GM19397 (cell line): Measurements from ENCODE around the gene EHF.

Source experiments
- ATAC-seq: cut with Tn5 transposase; IDR thresholded peaks from one replicate; pipeline ENCODE4 v1.9.1; 2021; ENCODE audit warnings: mild to moderate bottlenecking, moderate library complexity; ENCODE audit not compliant: unreplicated experiment

Gene EHF

DNA sequence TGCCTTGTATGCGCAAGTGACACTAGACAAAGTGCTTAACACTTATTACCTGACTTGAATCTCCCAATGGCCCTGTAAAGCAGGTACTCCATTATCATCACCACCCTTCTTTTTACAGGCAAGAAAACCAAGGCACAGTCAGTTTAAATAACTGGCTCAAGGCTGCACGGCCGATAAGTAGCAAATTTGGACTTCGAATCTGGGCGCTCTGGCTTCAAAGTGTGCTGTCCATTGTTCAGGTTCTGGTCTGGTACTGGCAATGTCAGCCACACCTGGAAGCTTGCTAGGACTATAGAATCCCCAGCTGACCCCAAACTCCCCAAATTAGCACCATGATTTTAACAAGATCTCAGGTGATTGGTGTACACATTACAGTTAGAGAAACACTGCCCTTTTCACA, 19.3 kb upstream of the EHF start:
- no peak for ATAC-seq

DNA sequence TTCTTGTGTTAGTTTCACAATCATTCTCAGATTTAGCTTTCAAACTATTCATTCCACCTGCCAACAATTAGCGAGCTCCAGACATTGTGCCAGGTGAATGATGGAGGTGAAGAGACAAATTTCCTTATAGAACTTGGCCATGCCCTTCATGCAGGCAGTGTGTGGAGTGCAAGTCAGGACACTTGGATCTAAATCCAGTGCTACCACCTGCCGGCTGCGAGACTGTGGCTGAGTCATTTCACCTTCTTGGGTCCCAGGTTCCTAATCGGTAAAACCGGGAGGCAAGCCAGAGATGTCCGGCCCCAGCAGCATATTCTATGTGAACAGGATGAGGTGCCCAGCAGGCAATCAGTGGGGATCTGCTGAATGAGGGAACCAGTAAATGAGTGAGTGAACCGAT, 18.6 kb upstream of the EHF start:
- no peak for ATAC-seq

DNA sequence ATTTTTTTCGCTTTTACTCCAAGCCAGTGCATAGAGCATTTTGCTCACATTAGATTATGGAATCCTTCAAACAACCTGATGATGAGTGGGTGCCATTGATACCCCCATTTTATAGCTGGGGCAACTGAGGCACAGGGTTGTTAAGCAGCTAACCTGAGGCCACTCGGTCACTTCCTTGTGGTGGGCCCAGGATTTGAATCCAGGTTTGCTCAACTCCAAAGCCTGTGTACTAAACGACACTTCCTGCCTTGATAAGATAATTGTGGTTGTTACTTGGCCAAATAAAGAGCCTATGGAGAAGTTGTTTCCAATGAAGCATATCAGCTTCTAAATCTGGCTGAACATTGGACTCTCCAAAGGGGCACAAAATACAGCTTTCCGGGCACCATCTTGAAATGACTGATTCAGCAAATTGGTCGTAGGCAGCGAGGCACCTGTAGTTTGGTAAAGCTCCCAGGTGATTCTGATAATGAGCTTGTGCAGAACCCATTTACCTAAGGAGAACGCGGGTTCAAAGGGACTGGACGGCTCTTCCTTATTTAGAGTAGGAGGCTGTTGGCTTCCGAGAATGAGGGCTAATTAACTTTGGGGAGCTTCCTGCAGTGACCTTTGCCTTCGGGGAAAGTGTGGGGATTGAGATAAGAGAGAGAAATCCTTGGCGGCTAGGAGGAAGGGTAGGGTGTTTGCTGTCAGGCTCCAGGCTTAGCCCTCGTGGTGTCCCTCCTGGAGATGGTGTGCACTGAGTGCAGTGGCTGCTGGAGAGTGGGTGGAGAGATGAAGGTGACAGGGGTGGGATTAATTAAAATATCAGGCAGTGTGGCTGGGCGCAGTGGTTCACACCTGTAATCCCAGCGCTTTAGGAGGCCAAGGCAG, 17.5 kb upstream of the EHF start:
- no peak for ATAC-seq

DNA sequence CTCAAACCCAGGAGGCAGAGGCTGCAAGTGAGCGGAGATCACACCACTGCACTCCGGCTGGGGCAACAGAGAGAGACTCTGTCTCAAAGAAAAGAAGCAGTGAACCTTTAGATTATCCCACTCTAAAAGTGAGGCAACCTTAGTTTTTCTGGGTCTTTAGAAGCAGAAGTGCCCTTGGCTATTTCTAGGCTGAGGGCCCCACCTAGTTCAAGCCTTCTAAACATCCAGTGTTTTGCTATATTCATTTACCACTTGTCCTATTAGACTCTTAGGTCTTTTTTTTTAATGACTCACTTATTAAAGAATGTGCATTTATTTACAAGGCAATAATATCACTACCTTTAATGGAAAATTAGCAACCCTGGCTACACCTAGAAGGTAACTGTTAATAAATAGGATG, 16.7 kb upstream of the EHF start:
- no peak for ATAC-seq

DNA sequence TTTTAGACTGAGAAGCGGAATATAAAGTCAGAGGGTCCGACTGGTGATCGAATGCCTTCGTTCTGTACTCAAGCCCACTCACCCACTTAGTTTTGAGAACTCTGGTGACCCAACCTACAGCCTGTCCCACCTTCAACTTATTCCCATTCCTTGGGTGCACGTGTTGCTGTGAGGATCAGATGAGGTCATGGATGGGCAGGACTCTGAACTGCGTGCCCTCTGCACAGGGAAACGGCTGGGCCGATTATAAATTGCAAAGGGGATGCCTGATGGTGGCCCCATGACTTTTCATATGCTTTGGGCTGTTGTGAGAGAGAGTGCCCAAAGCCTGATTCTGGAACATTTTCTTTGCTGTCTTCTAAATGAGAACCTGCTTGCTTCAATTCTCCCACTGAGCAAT, 16.0 kb upstream of the EHF start:
- ATAC-seq, result no peak

DNA sequence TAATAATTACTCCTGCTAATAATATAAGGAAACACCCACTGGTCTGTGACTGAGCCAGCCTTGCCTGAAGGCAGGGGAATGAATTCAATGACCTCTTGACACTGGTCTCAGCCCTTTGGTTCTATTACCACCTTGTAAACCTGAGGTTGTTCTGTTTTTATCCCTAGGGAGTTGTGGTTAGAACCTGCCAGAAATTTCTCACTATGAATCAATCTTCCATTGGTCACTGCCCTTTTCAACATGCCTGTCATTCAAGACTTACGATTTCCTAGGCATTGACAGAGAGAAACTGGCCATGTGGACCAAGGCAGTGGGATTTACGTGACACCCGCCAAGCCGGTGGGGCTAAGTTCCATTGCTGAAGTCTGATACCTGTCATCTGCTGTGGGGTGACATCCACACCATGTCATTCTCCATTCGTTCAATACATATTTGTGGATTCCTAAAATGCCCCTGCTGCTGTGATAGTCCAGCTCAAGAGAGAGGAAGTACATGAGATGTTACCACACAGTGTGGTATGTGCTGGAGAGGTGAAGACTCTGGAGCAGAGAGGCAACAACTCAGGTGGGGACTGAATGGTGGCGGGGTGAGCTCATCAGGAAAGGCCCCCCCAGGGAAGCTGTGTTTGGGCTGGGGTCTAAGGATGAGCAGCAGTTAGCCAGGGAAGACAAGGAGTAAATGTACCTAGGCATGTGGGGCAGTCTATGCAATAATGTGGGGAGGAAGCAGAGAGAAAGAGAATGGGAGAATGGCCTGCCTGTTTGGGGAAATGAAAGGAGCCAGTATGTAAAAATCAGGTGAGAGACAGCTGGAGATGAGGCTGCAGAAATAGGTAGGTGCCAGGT, 15.2 kb upstream of the EHF start:
- ATAC-seq, result no peak

DNA sequence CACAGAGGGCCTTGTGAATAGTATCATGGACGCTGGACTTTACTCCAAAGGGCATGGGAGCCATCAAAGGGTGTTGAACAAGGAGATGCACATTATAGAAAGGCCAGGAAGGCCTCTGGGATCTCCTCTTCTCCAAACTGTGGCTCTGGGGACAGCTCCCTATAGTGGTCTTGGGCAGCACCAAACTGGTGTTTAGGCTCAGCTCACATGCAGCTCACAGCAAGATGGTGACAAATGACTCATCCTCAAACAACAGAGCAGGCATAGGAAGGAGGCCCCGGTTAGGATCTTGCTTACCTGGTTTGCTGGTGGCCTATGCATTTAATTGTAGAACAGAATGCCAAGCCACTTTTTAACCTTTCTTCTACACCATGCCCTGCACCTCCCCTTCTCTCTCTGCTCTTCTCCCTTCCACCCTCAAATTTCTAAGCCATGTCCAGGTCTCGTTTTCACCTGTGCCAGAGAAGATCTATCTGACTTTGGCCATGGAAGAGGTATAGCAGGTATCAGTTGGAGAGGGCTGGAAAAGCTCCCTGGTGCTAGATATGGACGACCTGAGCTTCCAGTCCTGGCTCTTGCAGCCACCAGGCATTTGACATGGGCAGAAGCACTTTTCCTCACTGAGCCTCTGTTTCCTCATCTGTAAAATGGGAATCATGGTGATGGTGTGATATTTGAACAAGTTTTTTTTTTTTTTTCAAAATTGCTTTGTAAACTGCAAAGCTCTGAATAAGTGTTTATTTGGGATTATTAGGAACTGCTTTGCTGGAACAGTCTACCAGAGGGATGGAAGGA, 14.4 kb upstream of the EHF start:
- no peak for ATAC-seq

DNA sequence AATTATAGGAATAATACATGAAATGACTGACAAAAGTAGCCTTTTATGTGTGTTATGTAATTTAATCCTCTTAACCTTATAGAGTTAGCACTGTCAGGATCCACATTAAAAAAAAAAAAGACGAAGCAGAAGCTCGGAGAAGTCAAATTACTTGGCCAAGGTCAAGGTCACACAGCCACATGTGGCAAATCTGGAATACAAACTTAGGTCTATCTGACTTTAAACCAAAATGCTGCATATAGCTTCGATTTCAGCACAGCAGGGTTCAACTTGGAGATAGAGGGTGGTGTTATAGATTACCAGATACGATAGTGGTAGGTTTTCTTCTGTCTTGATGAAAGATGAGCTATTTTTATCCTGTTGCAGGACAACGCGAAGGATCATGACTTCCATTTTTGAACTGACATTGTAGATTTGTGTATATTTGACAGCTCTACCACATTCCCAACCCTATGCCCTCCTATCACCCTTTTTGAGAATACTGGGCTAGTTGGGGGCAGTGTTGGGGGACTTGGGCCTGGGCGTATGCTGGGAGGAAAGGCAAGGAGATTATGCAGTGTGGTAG, 11.6 kb upstream of the EHF start:
- no peak for ATAC-seq

DNA sequence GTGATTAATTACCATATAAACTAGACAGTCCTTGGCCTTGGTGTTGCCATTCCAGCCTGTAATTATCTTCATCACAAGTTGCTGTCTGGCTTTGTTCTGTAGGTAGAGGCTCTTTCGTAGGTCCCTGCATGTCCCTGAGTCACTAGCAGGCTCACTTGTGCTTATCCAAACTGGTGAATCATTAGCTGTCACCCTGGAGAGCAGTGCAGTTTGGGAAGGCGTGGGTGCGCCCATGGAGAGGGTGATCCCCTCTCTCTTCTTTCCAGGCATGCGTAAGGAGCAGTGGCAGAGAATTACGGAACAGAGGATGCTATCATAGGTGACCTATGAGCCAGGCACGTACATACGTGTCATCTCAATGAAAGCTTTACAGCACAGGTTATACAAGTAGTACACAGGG, 11.0 kb upstream of the EHF start:
- no peak for ATAC-seq

DNA sequence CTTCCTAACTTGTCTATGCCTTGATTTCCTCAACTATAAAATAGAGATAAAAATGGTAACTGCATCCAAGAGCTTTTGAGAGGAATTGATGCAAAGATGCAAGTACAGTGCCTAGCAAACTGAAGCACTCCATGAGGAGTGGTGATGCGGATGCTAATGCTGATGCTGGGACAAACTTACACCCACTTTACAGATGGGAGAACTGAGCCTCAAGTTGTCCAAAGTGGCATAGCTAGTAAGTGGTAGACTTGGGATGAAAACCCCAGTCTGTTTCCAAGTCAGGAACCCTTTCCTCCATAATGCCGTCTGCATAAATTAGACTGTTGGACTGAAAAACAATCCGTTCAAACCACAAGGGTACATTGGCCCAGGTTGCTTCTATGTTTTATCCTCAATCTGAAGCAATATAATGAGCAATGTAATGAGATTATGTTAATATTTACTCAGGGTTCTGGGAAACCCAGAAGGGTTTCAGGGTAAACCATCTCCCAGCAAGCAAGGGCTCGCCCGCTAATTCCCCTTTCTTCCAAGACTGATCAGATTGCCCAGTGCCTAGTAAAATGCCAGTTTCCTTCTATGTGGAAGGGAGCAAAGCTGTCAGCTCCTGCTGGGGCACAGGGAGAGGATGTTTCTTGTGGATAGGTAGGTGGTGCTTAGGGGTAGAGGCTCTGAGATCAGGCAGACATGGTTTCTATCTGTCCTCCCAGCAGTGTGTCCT, 10.4 kb upstream of the EHF start:
- no peak for ATAC-seq

DNA sequence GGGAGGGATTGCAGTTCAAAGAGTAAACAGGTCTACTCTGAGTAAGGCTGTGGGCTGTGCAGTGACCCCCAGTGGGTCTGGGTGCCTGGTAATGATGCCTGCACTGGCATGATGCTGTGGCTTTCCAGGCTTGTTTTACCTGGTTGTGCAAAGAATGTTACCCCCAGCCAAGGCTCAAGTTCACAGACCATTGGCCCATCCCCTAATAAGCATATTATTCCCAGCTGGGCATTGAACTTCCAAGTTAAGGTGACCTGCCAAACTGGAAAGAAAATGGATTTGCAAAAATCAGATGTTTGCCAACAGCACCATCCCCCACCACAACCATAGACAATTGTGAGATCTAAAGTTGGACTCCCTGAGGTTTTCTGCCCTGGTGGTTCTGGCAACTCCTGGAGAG, 7.9 kb upstream of the EHF start:
- peak; percentile 21 for ATAC-seq

DNA sequence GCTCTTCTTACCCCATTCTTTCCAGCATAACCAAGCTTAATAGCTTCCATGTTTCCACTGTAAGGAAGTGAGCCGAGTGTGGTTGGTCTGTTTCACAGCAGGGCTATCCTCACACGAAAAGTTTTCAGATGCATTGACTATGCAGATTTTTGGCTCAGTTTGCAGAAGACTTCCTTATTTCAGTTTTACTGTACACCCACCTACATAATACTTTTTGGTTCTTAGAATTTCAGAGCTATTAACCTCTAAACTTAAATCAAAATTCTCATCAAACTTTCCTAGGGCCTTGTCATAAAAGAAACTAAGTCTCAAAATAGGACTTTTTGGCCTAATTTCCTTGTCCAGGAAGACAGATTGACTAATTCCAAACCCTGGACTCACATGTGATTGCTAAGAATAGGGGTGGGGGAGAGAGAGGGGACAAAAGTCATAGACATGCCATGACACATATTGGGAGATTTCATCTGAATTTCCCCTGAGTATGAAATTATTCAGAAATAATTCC, 7.3 kb upstream of the EHF start:
- ATAC-seq, result peak; percentile 76

DNA sequence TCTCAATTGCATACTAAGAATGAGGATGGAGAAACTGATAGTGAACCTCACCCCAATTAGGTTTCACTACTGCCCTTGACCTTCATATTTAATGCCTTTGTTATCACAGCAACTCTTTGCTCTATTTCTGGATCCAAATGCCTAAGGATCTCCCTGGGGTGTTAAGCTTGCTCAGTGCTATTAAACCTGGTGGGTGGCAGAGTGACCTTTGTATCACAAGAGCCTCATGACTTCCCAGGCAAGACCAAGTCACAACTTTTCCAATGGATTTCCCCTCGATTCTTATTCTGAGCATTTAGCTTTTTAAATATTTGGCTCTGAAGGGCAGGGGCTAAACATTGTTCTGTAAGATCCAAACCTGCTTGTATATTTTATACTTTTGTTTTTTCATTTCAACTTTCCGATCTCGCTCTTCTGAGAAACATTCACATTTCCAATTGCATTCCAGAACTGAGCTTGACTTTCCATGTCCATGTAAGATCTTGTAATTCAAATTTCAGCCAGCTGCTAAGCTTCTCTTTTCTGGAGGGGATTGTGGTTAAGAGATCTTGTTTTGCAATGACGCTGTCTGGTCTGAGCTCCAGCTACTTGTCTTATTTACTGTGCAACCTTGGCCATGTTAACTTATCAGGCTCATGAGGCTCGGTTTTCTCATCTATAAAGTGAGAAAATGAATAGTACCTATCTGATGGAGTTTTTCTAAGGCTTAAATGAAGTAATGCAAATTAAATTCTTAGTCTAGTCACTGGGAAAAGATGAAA, 6.4 kb upstream of the EHF start:
- no peak for ATAC-seq

DNA sequence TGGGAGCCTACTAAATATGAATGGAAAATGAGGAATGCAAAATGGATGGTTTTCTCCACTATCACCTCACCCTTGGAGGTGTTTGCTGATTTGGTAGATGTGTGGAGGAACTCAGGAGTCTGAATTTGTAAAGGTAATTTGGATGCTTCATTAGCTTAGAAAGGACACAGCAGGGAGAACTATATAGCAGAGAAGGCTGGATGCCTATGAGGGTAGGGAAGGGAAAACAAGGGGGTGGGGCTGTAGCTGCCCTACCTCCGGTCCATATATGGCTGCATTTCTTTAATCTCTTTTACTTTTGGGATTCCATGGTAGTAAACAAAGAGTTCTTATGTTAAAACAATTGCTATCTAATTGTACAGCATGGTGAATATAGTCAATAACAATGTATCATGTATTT, 4.8 kb upstream of the EHF start:
- no peak for ATAC-seq

DNA sequence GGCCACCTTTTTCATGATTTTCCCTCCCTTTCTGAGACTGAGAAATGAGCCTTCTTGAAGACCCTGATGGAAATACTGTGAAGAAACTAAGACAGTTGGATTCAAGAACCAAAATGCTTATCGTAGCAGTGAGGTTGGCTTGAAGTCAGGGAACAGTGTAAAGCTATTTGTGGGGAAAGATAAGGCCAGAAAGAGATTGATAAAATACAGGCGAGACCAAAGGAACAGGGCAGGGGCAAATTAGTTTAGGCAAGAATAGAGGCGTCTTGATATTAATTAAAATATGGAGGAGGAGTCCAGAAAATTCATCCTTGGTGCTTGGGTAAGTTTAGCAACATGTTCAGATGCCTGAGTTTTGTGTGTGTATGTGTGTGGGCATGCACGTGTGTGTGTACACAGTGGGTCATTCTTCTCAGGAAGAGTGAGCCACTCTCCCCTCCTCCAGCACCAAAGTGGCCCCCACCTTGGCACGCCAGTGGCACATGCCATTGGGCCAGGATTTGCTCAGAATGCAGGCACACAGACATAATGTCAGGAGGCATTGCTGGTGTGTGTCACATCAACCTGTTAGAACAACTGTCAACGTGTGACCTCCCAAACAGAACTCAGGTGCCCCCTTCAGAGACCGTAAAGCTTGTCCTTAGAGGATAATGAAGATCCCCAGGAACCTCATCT, 3.9 kb upstream of the EHF start:
- no peak for ATAC-seq

DNA sequence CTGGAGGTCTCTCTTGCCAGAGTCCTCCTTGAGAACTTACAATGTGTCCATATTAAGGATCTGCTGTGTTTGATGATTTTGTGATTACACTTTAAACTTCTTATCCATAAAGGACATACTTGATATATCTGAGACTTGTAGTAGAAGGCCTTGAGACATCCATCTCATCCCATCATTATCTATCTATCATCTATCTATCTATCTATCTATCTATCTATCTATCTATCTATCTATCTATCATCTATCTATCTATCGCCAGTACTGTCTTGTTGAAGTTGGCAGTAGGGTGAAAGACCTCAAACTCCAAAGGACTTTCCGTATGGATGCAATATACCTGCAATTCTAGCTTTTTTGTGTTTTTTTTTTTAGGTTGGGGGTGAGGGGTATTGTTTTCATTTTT, 2.5 kb upstream of the EHF start:
- ATAC-seq, result no peak

DNA sequence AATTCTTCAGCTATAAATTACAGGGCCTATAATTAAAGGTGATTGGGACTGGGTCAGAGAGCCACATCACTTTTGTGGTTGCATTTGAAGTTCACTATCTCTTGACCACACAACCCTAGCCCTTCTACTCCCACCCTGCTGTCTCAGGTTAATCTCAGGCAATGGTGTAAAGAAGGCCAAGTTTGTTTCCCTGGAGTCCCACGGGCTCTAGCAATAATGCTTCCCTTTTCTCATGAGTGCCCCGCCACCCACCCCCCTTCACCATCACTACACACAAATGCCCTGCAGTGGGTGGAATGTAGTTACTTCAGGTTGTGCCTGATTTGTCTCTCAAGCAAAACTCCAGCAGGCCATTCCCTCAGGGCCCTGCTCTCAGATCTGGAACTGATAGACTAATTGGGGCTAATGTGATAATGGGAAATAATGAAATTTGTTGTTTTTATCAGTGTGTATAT, 1.8 kb upstream of the EHF start:
- no peak for ATAC-seq

DNA sequence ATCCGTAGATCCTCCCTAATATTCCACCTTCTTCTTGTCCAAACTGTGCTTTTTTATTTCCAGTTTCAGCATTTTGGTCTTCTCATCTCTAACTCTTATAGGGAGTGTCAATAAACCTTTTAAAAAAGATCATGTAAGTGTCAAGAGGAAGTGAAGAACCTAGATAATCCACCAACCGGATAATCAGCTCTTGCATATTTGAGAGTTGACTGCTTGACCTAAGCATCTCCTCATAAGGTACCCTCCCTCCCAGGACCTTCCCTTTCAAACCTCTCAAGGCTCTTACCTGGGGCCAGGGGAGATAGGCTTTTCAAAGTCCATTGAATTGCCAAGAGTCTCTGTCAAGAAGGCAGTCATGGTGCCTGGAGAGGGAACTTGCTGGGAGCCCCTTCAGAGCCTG, 691 bp upstream of the EHF start:
- no peak for ATAC-seq

DNA sequence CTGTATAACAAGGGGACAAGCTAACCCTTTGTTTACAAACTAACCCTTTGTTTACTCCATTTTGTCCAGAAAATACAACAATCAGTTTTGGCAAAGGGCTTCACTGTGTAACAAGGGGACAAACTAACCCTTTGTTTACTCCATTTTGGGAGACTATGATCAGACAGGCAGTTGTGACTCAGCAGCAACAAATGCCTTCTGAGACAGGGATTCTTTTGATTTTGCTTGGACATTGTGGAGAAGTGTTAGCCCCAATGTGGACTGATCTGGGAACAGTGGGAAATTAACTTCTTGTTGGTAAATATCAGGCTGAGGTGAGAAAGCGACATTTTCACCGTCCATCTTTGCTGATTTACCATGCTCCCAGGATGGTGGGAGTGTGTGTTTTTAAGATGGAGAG, 983 bp downstream of the EHF start:
- no peak for ATAC-seq
